ENCODE data around the gene TRIM62. TPM values are rescaled to one million over a fixed set of nuclear protein-coding genes. Genes with fewer than 3 reads are reported as not detected.

TRIM62 gene
- total RNA-seq, 1 experiment from 2014 or later, result 9.9 TPM

DNA sequence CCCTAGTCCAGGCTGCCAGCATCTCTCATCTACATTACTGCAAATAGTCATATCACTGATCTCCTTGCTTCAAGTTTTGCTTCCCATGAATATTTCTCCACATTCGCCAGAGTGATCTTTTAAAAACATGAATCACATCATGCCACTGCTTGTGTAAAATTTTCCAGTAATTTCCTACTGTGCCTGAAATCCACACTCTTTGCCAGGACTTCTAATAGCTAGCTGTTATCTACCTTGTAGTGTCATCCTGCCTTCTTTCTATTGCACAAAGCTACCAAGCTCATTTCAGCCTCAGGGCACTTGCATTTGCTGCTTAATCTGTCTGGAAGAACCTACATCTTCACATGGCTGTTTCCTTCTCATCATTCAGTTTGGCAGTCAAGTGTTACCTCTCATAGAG, 40.5 kb upstream of the TRIM62 start:
- ChIA-PET POLR2A (ENCODE audit: unreplicated experiment) (no interaction called here), CTCF (no interaction called here)

DNA sequence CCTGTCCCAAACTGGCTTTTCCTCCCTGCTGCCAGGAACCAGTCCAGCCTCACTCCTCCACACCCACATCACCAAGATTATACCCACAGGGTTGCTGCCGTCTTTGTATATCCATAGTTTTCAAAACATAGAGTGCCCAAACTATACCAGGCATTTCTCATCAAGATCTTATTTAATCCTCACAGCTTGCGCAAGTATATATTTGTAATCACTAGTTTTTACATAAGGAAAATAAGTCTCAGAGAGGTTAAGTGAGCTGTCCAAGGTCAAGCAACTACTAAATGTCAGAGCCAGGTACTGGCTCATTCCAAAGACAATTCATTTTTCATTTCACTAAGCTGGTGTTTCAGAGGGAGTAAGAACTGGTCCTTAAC, 39.5 kb upstream of the TRIM62 start:
- TF ChIP-seq EZH2 (IDR thresholded peaks at IDR 0.05; ENCODE audit: low read depth), result no peak
- TF ChIP-seq, protein P1, sequence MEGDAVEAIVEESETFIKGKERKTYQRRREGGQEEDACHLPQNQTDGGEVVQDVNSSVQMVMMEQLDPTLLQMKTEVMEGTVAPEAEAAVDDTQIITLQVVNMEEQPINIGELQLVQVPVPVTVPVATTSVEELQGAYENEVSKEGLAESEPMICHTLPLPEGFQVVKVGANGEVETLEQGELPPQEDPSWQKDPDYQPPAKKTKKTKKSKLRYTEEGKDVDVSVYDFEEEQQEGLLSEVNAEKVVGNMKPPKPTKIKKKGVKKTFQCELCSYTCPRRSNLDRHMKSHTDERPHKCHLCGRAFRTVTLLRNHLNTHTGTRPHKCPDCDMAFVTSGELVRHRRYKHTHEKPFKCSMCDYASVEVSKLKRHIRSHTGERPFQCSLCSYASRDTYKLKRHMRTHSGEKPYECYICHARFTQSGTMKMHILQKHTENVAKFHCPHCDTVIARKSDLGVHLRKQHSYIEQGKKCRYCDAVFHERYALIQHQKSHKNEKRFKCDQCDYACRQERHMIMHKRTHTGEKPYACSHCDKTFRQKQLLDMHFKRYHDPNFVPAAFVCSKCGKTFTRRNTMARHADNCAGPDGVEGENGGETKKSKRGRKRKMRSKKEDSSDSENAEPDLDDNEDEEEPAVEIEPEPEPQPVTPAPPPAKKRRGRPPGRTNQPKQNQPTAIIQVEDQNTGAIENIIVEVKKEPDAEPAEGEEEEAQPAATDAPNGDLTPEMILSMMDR (conservative IDR thresholded peaks at IDR 0.05), result no peak
- Histone ChIP-seq H3K4me2 (peak overlapping the region; percentile 75), H3K27me3 (ENCODE audit: insufficient read depth, low read depth) (no peaks in the 10 kb centered on the region), H3F3A (ENCODE audit: insufficient read depth, low read depth) (peaks cover 51% of the 10 kb centered on the region), H2AFZ (no peak overlapping the region), H3K9me3 (ENCODE audit: insufficient read depth, low read depth) (peaks cover 18% of the 10 kb centered on the region), H3K9me2 (ENCODE audit: insufficient read depth) (no peaks in the 10 kb centered on the region), H3K36me3 (ENCODE audit: low read depth) (no peaks in the 10 kb centered on the region; the same call in 1 of the 2 replicates), H3K27ac (peak overlapping the region; percentile 99), H3K4me1 (replicated peaks; ENCODE audit: insufficient read depth) (peaks cover 48% of the 10 kb centered on the region), H3K4me3 (peak overlapping the region; percentile 13; the same call in 1 of the 2 replicates), H4K20me1 (ENCODE audit: insufficient read depth) (no peaks in the 10 kb centered on the region), H3K79me2 (ENCODE audit: low read depth) (no peaks in the 10 kb centered on the region)
- CTCF ChIA-PET, result no interaction called here
- POLR2A ChIA-PET (ENCODE audit: unreplicated experiment), result no interaction called here
- no peak for DNase-seq
- intact Hi-C loops (cut with micrococcal nuclease; ENCODE audit: unreplicated experiment), result loop anchor here (1.0 to 5.0 kb wide), 4 partner anchors 23 to 109 kb away; partner anchors contain the start of gene TRIM62
- BruUV-seq (replicated peaks), result no TSS peak

More for the DNA sequence above, 40.5 kb upstream of the TRIM62 start:
- no peak for DNase-seq
- H2AFZ ChIP-seq, result no peak overlapping the region
- peak overlapping the region; percentile 99 for H3K27ac ChIP-seq
- intact Hi-C loops (cut with micrococcal nuclease; ENCODE audit: unreplicated experiment), result loop anchor here (5.0 kb wide), 2 partner anchors 40 to 110 kb away; partner anchors contain the start of gene TRIM62
- no TSS peak for BruUV-seq (replicated peaks)
- H3K9me3 ChIP-seq (ENCODE audit: insufficient read depth, low read depth), result peaks cover 18% of the 10 kb centered on the region
- H3K4me3 ChIP-seq, result no peak overlapping the region
- H4K20me1 ChIP-seq (ENCODE audit: insufficient read depth), result no peaks in the 10 kb centered on the region
- H3K79me2 ChIP-seq (ENCODE audit: low read depth), result no peaks in the 10 kb centered on the region
- TF ChIP-seq, protein P1 (conservative IDR thresholded peaks at IDR 0.05), result no peak
- no peak for TF ChIP-seq EZH2 (IDR thresholded peaks at IDR 0.05; ENCODE audit: low read depth)
- H3F3A ChIP-seq (ENCODE audit: insufficient read depth, low read depth), result peaks cover 51% of the 10 kb centered on the region
- H3K36me3 ChIP-seq (ENCODE audit: low read depth), result no peaks in the 10 kb centered on the region; the same call in 1 of the 2 replicates
- peaks cover 48% of the 10 kb centered on the region for H3K4me1 ChIP-seq (replicated peaks; ENCODE audit: insufficient read depth)
- no peaks in the 10 kb centered on the region for H3K27me3 ChIP-seq (ENCODE audit: insufficient read depth, low read depth)
- H3K9me2 ChIP-seq (ENCODE audit: insufficient read depth), result no peaks in the 10 kb centered on the region
- peak overlapping the region; percentile 75 for H3K4me2 ChIP-seq

DNA sequence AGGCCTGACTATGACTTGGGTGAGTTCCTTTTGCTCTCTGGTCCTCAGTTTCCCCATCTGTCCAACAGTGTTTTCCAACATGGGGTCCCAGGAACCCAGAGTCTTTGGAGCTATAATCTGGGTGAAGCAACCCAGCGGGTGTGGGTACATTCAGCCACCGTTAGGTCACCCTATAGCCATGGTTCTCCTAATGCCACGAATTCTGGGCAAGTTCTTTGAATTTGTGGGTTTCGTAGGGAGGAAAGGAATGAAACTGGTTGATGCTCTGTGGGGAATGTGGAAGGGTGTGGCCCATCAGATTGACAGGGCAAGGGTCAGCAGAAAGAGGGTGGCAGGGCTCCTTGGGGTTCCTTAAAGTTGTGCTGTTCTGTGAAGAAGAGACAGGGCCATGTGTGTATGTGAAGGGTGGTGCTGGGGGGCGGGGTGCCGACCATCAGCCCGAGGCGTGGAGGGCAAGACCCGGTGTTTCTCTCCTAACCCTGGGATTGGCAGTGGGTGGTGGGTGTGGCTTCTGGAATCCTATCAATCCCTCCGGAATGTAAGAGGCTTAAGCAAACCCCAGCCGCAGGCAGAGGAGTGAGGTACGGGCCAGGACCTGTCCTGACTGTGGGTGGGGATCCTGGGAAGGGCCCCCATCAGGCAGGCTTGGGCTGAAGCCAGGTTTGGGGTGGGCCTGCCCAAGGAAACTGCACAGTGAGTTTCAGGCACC, 39.0 kb upstream of the TRIM62 start:
- CTCF ChIA-PET, result interaction anchor here (1.6 kb wide), 1 partner anchor 74 kb away, joined by 4 read pairs; no protein-coding TSS in a partner anchor
- Histone ChIP-seq H3K27ac (peak overlapping the region; percentile 99), H2AFZ (no peak overlapping the region)

More for the DNA sequence above, 39.0 kb upstream of the TRIM62 start:
- peak overlapping the region; percentile 16; the same call in 1 of the 2 replicates for H3K4me3 ChIP-seq
- no peaks in the 10 kb centered on the region for H3K9me2 ChIP-seq (ENCODE audit: insufficient read depth)
- H3K79me2 ChIP-seq (ENCODE audit: low read depth), result no peaks in the 10 kb centered on the region
- POLR2A ChIA-PET (ENCODE audit: unreplicated experiment), result no interaction called here
- peaks cover 18% of the 10 kb centered on the region for H3K9me3 ChIP-seq (ENCODE audit: insufficient read depth, low read depth)
- no peaks in the 10 kb centered on the region for H4K20me1 ChIP-seq (ENCODE audit: insufficient read depth)
- DNase-seq, result peak; percentile 94 to 95
- no peaks in the 10 kb centered on the region; the same call in 1 of the 2 replicates for H3K36me3 ChIP-seq (ENCODE audit: low read depth)
- H3K4me2 ChIP-seq, result peak overlapping the region; percentile 75
- TF ChIP-seq EZH2 (IDR thresholded peaks at IDR 0.05; ENCODE audit: low read depth), result no peak
- TF ChIP-seq, protein P1 (conservative IDR thresholded peaks at IDR 0.05), result no peak
- peaks cover 51% of the 10 kb centered on the region for H3F3A ChIP-seq (ENCODE audit: insufficient read depth, low read depth)
- BruUV-seq (replicated peaks), result TSS peak; percentile 88
- H3K4me1 ChIP-seq (replicated peaks; ENCODE audit: insufficient read depth), result peaks cover 48% of the 10 kb centered on the region
- intact Hi-C loops (cut with micrococcal nuclease; ENCODE audit: unreplicated experiment), result loop anchor here (1.0 to 5.0 kb wide), 6 partner anchors 23 to 122 kb away; partner anchors contain the start of gene TRIM62
- H3K27me3 ChIP-seq (ENCODE audit: insufficient read depth, low read depth), result no peaks in the 10 kb centered on the region

All from PC-9 (cell line).